ENCODE results near the gene DIAPH1. TPM values are rescaled to one million over a fixed set of nuclear protein-coding genes. Genes with fewer than 3 reads are reported as not detected.
A peak's percentile ranks its signal among the peaks of the same experiment; 100 is the strongest.

DIAPH1 gene
- total RNA-seq, 4 donors from 2014 or later: 63.0 to 157 (median 124) TPM

DNA sequence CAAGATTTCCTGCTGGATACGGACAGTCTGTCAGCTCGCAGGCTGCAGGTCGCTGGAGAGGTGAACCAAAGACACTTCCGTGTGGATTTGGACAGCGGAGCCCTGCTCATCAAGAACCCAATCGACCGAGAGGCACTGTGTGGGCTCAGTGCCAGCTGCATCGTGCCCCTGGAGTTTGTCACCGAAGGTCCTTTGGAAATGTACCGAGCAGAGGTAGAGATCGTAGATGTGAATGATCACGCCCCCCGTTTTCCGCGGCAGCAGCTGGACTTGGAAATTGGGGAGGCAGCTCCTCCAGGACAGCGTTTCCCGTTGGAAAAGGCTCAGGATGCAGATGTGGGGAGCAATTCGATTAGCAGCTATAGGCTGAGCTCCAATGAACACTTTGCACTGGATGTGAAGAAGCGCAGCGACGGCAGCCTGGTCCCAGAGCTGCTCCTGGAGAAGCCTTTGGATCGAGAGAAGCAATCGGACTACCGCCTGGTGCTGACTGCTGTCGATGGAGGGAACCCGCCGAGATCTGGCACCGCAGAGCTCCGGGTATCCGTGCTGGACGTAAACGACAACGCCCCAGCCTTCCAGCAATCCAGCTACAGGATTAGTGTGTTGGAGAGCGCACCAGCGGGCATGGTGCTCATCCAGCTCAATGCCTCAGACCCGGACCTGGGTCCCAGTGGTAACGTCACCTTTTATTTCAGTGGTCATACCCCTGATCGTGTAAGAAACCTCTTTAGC is 133.3 kb downstream of the DIAPH1 start:
- Histone ChIP-seq H3K9me3 (no peaks in the 10 kb centered on the region), H3K36me3 (peaks cover 0 to 48% (median 0%) of the 10 kb centered on the region in 3 donors), H3K4me3 (peak overlapping the region; percentile 22 to 62 (median 42)), H3K27ac (peak overlapping the region in 2 of 4 donors; percentile 2 to 17), H3K4me1 (peaks cover 14 to 75% (median 25%) of the 10 kb centered on the region in 3 donors), H3K27me3 (peaks cover 0 to 13% (median 0%) of the 10 kb centered on the region in 4 donors)
- no peak for DNase-seq
- 76 to 86% methylated on average over 12 of the region's 38 CpGs for WGBS, 2 donors
- intact Hi-C loops (cut with DNase I): no loop called here
- TF ChIP-seq CTCF (IDR thresholded peaks at IDR 0.05) (no peak), POLR2A (IDR thresholded peaks at IDR 0.05) (no peak)

GRCh38 chr5:141484641-141485311 is 134.0 kb downstream of the DIAPH1 start, which contains the start of gene PCDHGC4:
Gene PCDHGC4 (plus strand): TSS chr5:141485030. CDS start chr5:141485174, 144 bp downstream.
- no peak for DNase-seq
- peaks cover 14 to 82% (median 28%) of the 10 kb centered on the region in 3 donors for H3K4me1 ChIP-seq
- peak within 1 kb of the TSS; percentile 22 to 62 (median 42) for H3K4me3 ChIP-seq
- TF ChIP-seq CTCF (IDR thresholded peaks at IDR 0.05) (no peak), POLR2A (IDR thresholded peaks at IDR 0.05) (no peak)
- 4 to 11% methylated on average over 17 to 34 of the region's 39 CpGs for WGBS, 2 donors
- intact Hi-C loops (cut with DNase I): no loop called here
- peaks cover 0 to 10% (median 0%) of the 10 kb centered on the region in 4 donors for H3K27me3 ChIP-seq
- H3K9me3 ChIP-seq: no peaks in the 10 kb centered on the region
- peaks cover 0 to 41% (median 0%) of the 10 kb centered on the region in 3 donors for H3K36me3 ChIP-seq
- H3K27ac ChIP-seq: peak within 1 kb of the TSS in 2 of 4 donors; percentile 2 to 17

DNA sequence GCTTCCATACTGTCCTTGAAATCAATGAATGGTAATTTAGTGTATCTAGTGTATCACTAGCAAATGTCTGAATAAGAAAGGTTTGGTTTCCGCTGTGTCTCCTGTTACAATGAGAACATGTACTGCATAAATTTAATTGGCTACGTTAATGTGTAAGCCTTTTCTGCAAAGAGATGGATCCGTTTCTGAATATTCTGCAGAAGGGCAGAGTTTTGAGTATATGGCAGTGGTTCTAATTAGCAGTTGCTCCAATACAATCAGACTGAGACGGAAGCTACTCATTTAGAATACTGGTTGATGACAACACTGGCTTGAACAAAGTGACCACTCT is 134.5 kb downstream of the DIAPH1 start:
- TF ChIP-seq POLR2A (IDR thresholded peaks at IDR 0.05): no peak
- no peak for TF ChIP-seq CTCF (IDR thresholded peaks at IDR 0.05)
- H3K27ac ChIP-seq: no peak overlapping the region
- H3K9me3 ChIP-seq: no peaks in the 10 kb centered on the region
- WGBS, 2 donors: 20 to 21% methylated on average over 4 of the region's 4 CpGs
- intact Hi-C loops (cut with DNase I): no loop called here
- DNase-seq: no peak
- H3K4me1 ChIP-seq: peaks cover 14 to 83% (median 33%) of the 10 kb centered on the region in 3 donors
- peaks cover 0 to 37% (median 0%) of the 10 kb centered on the region in 3 donors for H3K36me3 ChIP-seq
- peaks cover 0 to 10% (median 0%) of the 10 kb centered on the region in 4 donors for H3K27me3 ChIP-seq
- peak overlapping the region; percentile 22 to 62 (median 42) for H3K4me3 ChIP-seq

DNA sequence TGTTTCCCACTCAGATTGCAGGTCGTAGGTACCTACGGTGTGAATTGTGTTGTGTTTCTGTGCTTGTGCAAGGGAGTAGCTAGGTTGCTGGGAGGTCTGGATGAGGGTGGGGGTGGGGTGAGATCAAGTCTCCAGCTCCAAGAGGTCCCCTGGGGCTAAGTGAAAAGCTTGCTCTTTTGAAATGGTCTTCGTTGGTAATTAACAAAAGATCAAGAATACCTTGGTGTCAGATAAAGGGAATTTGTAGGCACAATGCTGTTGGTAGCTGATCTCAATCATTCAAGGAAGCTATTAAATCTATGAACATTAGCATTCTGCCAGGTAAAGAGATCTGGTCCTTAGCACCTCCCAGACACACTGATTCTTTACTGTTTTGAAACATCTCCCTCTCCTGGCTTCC is 134.9 kb downstream of the DIAPH1 start:
- Histone ChIP-seq H3K4me1 (peaks cover 14 to 83% (median 31%) of the 10 kb centered on the region in 3 donors), H3K36me3 (peaks cover 0 to 35% (median 0%) of the 10 kb centered on the region in 3 donors), H3K4me3 (peak overlapping the region in 1 of 4 donors; percentile 62), H3K9me3 (no peaks in the 10 kb centered on the region), H3K27ac (no peak overlapping the region), H3K27me3 (peaks cover 0 to 10% (median 0%) of the 10 kb centered on the region in 4 donors)
- DNase-seq: no peak
- 39 to 54% methylated on average over 3 of the region's 3 CpGs for WGBS, 2 donors
- intact Hi-C loops (cut with DNase I): no loop called here
- TF ChIP-seq POLR2A (IDR thresholded peaks at IDR 0.05): no peak
- no peak for TF ChIP-seq CTCF (IDR thresholded peaks at IDR 0.05)

GRCh38 chr5:141479776-141480175 is 139.0 kb downstream of the DIAPH1 start:
- peaks cover 0 to 1% (median 0%) of the 10 kb centered on the region in 4 donors for H3K27me3 ChIP-seq
- H3K36me3 ChIP-seq: no peaks in the 10 kb centered on the region
- peak overlapping the region in 2 of 4 donors; percentile 11 to 70 for H3K4me3 ChIP-seq
- H3K4me1 ChIP-seq: peaks cover 16 to 93% (median 42%) of the 10 kb centered on the region in 3 donors
- TF ChIP-seq CTCF (IDR thresholded peaks at IDR 0.05) (no peak), POLR2A (IDR thresholded peaks at IDR 0.05) (no peak)
- DNase-seq: no peak
- H3K9me3 ChIP-seq: no peaks in the 10 kb centered on the region
- H3K27ac ChIP-seq: no peak overlapping the region
- intact Hi-C loops (cut with DNase I): loop anchor here (5.0 to 10.0 kb wide), 2 partner anchors 33 to 75 kb away; no protein-coding TSS in a partner anchor
